ENCODE results near the gene ZNF600.
"Not testable (repeated sequence)": the region's sequence is repeated elsewhere in the genome, so short reads cannot be mapped to it uniquely, and the experiment has no call there.

The ZNF600 gene

DNA sequence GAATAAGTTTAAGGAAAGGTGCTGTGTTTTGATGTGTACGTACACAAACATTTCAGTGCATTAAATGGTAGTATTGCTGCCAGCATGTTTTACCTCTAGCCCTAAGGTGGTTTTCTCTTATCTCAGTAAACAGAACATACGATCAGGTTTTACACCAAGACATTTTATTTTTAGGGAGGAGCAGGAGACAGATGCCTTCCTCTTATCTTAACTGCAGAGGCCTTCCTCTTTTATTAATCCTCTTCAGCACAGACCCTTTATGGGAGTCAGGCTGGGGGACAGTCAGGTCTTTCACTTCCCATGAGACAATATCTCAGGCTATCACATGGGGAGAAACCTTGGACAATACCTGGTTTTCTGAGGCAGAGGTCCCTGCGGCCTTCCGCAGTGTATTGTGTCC lies 36.8 kb downstream of the ZNF600 start:
- Mint-ChIP-seq H3K27ac (no peak overlapping the region), H3K27me3 (ENCODE audit: low read depth) (no peaks in the 10 kb centered on the region), H3K9me3 (peaks cover 1% of the 10 kb centered on the region), H3K4me1 (peaks cover 7% of the 10 kb centered on the region), H3K36me3 (ENCODE audit: low read depth) (no peaks in the 10 kb centered on the region), H3K4me3 (no peak overlapping the region)
- TF ChIP-seq, protein P1, sequence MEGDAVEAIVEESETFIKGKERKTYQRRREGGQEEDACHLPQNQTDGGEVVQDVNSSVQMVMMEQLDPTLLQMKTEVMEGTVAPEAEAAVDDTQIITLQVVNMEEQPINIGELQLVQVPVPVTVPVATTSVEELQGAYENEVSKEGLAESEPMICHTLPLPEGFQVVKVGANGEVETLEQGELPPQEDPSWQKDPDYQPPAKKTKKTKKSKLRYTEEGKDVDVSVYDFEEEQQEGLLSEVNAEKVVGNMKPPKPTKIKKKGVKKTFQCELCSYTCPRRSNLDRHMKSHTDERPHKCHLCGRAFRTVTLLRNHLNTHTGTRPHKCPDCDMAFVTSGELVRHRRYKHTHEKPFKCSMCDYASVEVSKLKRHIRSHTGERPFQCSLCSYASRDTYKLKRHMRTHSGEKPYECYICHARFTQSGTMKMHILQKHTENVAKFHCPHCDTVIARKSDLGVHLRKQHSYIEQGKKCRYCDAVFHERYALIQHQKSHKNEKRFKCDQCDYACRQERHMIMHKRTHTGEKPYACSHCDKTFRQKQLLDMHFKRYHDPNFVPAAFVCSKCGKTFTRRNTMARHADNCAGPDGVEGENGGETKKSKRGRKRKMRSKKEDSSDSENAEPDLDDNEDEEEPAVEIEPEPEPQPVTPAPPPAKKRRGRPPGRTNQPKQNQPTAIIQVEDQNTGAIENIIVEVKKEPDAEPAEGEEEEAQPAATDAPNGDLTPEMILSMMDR (IDR thresholded peaks at IDR 0.05; ENCODE audit: unreplicated experiment in 3 of 3): no peak

DNA sequence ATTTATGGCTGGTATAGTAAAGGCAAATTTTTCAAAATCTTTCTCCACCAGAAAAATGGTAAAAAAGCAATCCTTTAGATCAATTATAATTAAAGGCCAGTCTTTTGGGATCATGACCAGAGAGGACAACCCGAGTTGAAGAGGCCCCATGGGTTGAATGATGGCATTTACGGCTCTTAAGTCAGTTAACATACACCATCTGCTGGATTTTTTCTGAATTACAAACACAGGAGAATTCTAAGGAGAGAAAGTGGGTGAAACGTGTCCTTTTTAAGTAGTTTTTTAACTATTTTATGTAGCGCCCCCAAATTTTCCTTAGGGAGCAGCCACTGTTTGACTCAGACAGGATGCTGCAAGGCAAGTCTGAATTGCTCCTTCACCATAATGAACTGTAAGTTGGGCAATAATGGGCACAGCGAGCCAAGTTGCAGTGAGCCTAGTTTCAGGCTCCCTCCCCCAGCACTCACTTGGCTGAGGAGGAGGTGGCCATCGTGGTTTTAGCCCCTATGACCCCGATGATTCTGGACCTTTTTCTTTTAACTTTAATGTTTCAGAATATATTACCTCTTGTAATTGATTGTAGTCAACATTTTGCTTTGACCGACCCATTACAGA lies 38.1 kb downstream of the ZNF600 start:
- Mint-ChIP-seq H3K36me3 (ENCODE audit: low read depth) (no peaks in the 10 kb centered on the region), H3K9me3 (no peaks in the 10 kb centered on the region), H3K27ac (no peak overlapping the region), H3K27me3 (ENCODE audit: low read depth) (peaks cover 8% of the 10 kb centered on the region), H3K4me1 (peaks cover 7% of the 10 kb centered on the region), H3K4me3 (peak overlapping the region in 1 of 3 experiments; percentile 16)
- TF ChIP-seq, protein P1 (IDR thresholded peaks at IDR 0.05; ENCODE audit: unreplicated experiment in 3 of 3): peak; percentile 59 to 61 (median 60)

DNA sequence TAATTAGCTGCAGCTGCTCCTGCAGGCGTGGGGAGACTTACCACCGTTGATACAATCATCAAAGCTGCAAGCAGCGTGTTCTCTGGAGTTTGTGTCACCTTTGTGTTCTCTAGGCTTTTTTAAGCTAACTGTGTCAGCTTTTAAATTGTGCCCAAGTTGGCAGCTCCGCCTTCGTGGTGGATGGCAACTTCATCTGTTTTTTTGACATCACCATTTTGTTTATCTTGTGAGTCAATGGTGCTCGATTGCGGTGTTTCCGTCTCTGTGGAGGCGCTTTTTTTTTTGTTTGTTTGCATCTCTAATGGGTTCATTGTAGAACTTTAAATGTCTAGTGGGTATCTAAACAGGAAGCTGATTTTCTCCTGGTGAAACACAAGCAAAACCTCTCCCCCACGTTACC lies 40.7 kb downstream of the ZNF600 start:
- H3K4me1 Mint-ChIP-seq: peaks cover 27% of the 10 kb centered on the region
- not testable (repeated sequence) for H3K36me3 Mint-ChIP-seq (ENCODE audit: low read depth); H3K4me3 Mint-ChIP-seq; H3K9me3 Mint-ChIP-seq; H3K27ac Mint-ChIP-seq; H3K27me3 Mint-ChIP-seq (ENCODE audit: low read depth)

DNA sequence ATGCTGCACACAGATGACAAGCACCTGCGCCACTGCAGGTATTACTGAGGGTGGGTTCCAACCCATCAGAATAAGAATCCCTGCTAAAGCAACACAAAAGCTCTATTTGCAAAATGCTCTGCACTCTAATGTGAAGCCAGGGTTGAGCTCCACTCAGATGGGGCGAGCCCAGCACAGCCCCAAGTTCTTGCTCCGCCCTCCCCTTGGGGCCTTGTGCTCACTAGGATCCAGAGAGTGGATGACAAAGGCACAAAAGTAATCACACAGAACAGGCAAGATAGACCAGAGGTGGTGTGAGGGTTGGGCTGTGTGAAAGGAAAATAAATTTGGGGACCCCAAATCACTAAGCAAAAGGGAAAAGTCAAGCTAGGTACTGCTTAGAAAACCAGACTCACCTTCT lies 43.5 kb downstream of the ZNF600 start:
- no peak overlapping the region for H3K4me3 Mint-ChIP-seq
- H3K4me1 Mint-ChIP-seq: peaks cover 35% of the 10 kb centered on the region
- H3K27ac Mint-ChIP-seq: peak overlapping the region in 2 of 3 experiments; percentile 44 to 74

DNA sequence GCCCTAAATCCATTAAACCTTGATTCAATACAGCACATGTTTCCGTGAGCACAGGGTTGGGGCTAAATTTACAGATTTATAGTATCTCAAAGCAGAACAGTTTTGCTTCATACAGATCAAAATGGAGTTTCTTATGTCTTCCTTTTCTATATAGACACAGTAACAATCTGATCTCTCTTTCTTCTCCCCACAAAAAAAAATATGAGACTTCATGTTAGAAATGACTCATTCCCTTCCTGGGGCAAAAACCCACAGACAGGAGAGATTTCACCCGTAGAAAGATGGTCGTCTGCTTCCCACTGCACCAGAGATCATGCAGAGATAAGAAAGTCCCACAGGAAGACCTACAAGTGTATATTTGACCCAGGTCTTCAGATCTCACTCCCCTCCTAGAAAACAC lies 44.1 kb downstream of the ZNF600 start:
- Mint-ChIP-seq H3K4me3 (no peak overlapping the region), H3K36me3 (ENCODE audit: low read depth) (no peaks in the 10 kb centered on the region), H3K4me1 (peaks cover 38% of the 10 kb centered on the region), H3K27ac (peak overlapping the region; percentile 38 to 84 (median 74)), H3K9me3 (no peaks in the 10 kb centered on the region), H3K27me3 (ENCODE audit: low read depth) (peaks cover 8% of the 10 kb centered on the region)
- TF ChIP-seq, protein P1 (IDR thresholded peaks at IDR 0.05; ENCODE audit: unreplicated experiment in 3 of 3): no peak

More for the DNA sequence above, 43.5 kb downstream of the ZNF600 start:
- TF ChIP-seq, protein P1 (IDR thresholded peaks at IDR 0.05; ENCODE audit: unreplicated experiment in 3 of 3): no peak
- Mint-ChIP-seq H3K9me3 (no peaks in the 10 kb centered on the region), H3K27me3 (ENCODE audit: low read depth) (peaks cover 8% of the 10 kb centered on the region), H3K36me3 (ENCODE audit: low read depth) (no peaks in the 10 kb centered on the region)

DNA sequence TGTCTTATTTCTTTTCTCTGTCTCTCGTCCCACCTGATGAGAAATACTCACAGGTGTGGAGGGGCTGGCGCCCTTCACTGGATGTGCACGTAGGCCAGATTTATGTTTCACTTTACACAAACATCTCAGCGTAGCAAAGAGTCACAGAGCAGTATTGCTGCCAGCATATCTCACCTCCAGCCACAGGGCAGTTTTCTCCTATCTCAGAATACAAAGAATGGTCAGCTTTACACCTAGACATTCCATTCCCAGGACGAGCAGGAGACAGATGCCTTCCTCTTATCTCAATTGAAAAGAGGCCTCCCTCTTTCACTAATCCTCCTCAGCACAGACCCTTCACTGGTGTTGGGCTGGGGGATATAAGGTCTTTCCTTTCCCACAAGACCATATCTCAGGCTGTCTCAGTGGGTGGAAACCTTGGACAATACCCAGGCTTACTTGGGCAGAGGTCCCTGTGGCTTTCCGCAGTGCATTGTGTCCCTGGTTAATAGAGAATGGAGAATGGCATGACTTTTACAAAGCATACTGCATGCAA lies 44.6 kb downstream of the ZNF600 start:
- no peaks in the 10 kb centered on the region for H3K9me3 Mint-ChIP-seq
- peak overlapping the region in 1 of 3 experiments; percentile 5 for H3K4me3 Mint-ChIP-seq
- H3K27me3 Mint-ChIP-seq (ENCODE audit: low read depth): peaks cover 8% of the 10 kb centered on the region
- TF ChIP-seq, protein P1 (IDR thresholded peaks at IDR 0.05; ENCODE audit: unreplicated experiment in 3 of 3): no peak
- H3K36me3 Mint-ChIP-seq (ENCODE audit: low read depth): no peaks in the 10 kb centered on the region
- peaks cover 43% of the 10 kb centered on the region for H3K4me1 Mint-ChIP-seq
- peak overlapping the region; percentile 38 to 84 (median 74) for H3K27ac Mint-ChIP-seq

DNA sequence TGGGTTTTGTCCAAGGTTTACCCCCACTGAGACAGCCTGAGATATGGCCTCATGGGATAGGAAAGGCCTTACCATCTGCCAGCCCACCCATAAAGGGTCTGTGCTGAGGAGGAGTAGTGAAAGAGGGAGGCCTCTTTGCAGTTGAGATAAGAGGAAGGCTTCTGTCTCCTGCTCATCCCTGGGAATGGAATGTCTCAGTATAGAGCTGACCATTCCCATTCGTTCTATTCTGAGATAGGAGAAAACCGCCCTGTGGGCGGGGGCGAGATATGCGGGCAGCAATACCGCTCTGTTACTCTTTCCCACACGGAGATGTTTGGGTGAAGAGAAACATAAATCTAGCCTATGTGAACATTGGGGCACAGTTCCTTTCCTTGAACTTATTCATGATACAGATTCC lies 45.2 kb downstream of the ZNF600 start:
- not testable (repeated sequence) for H3K4me3 Mint-ChIP-seq; H3K9me3 Mint-ChIP-seq; H3K36me3 Mint-ChIP-seq (ENCODE audit: low read depth); H3K27me3 Mint-ChIP-seq (ENCODE audit: low read depth)
- Mint-ChIP-seq H3K4me1 (peaks cover 41% of the 10 kb centered on the region), H3K27ac (peak overlapping the region; percentile 38 to 84 (median 74))
